ENCODE measurements around the gene MTA3. TPM values are rescaled to one million over a fixed set of nuclear protein-coding genes. Genes with fewer than 3 reads are reported as not detected.

Gene MTA3
- total RNA-seq, 1 experiment from 2014 or later: 57.1 TPM

DNA sequence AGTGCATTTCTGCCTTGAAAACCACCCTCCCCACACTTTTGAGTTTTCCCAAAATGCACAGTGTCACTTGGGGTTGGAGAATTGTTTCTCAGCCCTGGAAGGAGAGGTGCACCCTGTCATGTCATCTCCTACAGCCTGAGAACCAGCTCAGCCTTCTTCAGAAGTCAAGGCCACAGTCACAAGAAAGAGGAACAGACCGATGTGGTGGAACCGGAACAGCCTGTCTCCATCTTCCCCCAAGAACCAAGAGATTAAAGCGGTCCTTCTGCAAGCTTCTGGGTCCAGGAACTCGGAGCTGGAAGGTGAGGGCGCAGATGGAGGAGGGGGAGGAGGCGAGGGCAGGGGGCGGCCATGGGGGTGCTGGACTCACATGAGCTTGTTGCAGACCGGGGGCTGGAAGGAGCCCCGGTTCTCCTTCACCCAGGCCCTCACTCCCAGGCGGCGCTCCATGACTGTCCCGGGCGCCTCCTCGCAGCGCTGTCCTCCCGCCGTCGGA lies 223.7 kb downstream of the MTA3 start:
- H3K4me3 ChIP-seq (ENCODE audit: low read depth, low read length, poor library complexity, severe bottlenecking): peak overlapping the region; percentile 52
- H3K27ac ChIP-seq (ENCODE audit: low read depth, low read length, poor library complexity, severe bottlenecking): peak overlapping the region; percentile 68
- POLR2A ChIA-PET (ENCODE audit: low non-redundant PET): no interaction called here
- no peaks in the 10 kb centered on the region for H3K9me3 ChIP-seq (ENCODE audit: low read depth, low read length, poor library complexity, severe bottlenecking)
- no peak for TF ChIP-seq EZH2 (IDR thresholded peaks at IDR 0.05; ENCODE audit: borderline replicate concordance, low read depth, low read length, poor library complexity, severe bottlenecking)
- TF ChIP-seq, protein P1, sequence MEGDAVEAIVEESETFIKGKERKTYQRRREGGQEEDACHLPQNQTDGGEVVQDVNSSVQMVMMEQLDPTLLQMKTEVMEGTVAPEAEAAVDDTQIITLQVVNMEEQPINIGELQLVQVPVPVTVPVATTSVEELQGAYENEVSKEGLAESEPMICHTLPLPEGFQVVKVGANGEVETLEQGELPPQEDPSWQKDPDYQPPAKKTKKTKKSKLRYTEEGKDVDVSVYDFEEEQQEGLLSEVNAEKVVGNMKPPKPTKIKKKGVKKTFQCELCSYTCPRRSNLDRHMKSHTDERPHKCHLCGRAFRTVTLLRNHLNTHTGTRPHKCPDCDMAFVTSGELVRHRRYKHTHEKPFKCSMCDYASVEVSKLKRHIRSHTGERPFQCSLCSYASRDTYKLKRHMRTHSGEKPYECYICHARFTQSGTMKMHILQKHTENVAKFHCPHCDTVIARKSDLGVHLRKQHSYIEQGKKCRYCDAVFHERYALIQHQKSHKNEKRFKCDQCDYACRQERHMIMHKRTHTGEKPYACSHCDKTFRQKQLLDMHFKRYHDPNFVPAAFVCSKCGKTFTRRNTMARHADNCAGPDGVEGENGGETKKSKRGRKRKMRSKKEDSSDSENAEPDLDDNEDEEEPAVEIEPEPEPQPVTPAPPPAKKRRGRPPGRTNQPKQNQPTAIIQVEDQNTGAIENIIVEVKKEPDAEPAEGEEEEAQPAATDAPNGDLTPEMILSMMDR (conservative IDR thresholded peaks at IDR 0.05; ENCODE audit: low read depth, low read length): no peak
- CTCF ChIA-PET: no interaction called here
- H3K27me3 ChIP-seq (replicated peaks; ENCODE audit: insufficient read depth, low read depth, low read length, poor library complexity): no peaks in the 10 kb centered on the region
- BruUV-seq (replicated peaks): no TSS peak
- DNase-seq (ENCODE audit: low spot score): peak; percentile 33
- no peaks in the 10 kb centered on the region for H3K36me3 ChIP-seq (ENCODE audit: insufficient read depth, low read length, poor library complexity, severe bottlenecking)
- peaks cover 22% of the 10 kb centered on the region for H3K4me1 ChIP-seq (ENCODE audit: insufficient read depth, low read length, poor library complexity, severe bottlenecking)
- intact Hi-C loops (cut with micrococcal nuclease; ENCODE audit: unreplicated experiment): loop anchor here (10.0 kb wide), 1 partner anchor 297 kb away; the partner anchor contains the start of gene KCNG3

- TF ChIP-seq, protein P1 (conservative IDR thresholded peaks at IDR 0.05; ENCODE audit: low read depth, low read length): no peak
- no peak for TF ChIP-seq EZH2 (IDR thresholded peaks at IDR 0.05; ENCODE audit: borderline replicate concordance, low read depth, low read length, poor library complexity, severe bottlenecking)
- Histone ChIP-seq H3K36me3 (ENCODE audit: insufficient read depth, low read length, poor library complexity, severe bottlenecking) (no peaks in the 10 kb centered on the region), H3K27me3 (replicated peaks; ENCODE audit: insufficient read depth, low read depth, low read length, poor library complexity) (no peaks in the 10 kb centered on the region), H3K4me1 (ENCODE audit: insufficient read depth, low read length, poor library complexity, severe bottlenecking) (peaks cover 22% of the 10 kb centered on the region), H3K9me3 (ENCODE audit: low read depth, low read length, poor library complexity, severe bottlenecking) (no peaks in the 10 kb centered on the region), H3K4me3 (ENCODE audit: low read depth, low read length, poor library complexity, severe bottlenecking) (peak within 1 kb of the TSS; percentile 52), H3K27ac (ENCODE audit: low read depth, low read length, poor library complexity, severe bottlenecking) (peak within 1 kb of the TSS; percentile 68)
- POLR2A ChIA-PET (ENCODE audit: low non-redundant PET): no interaction called here
- intact Hi-C loops (cut with micrococcal nuclease; ENCODE audit: unreplicated experiment): loop anchor here (10.0 kb wide), 1 partner anchor 298 kb away; the partner anchor contains the start of gene KCNG3
- CTCF ChIA-PET: no interaction called here
- DNase-seq (ENCODE audit: low spot score): peak; percentile 14
- no TSS peak for BruUV-seq (replicated peaks)
These were observed 224.3 kb downstream of the MTA3 start, which contains the start of gene HAAO for GRCh38 chr2:42792583-42793333. HAAO (minus strand) TSS chr2:42792583; CDS start chr2:42792536, 47 bp downstream.

DNA sequence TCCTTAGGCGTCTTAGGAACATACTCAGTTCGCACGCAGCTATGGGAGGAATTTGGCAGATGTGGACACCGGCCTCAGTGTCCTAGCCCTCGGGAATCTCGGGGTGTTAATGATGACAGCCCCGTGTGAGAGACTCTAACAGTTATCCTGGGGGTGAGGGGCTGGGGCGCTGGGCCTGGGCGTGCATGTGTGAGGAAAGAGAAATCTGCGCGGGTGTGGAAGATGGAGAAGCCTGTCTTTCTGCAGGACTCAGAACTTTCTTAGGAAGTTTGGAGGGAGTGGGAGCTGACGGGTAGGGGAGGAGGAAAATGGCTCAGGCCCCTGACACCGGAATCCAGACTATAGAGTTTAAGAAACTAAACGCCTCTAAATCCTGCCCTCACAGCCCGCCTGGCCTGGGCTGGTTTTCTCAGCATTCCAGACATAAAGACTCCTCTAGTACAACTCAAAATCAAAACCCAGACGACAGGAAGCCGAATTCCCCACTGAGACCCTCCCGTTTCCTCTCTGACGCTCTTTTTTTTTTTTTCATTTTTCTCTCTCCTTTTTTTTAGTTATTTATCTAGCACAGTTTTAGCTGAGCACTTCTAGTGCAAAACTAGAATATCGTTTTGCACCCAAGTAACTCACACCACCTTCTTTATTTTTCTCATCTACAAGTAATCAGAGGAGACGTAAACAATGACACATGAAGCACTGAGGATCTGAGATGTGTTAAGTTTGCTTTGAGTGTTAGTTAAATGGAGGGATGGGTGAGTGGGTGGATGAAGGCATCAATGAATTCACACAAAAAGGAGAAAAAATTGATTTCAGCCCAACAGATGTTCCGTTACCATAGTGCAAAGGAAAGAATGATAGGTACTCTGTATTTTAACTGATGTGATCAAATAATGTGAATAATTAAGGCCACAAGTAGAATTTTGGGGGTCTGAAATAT lies 225.2 kb downstream of the MTA3 start:
- Histone ChIP-seq H3K4me1 (ENCODE audit: insufficient read depth, low read length, poor library complexity, severe bottlenecking) (peaks cover 22% of the 10 kb centered on the region), H3K36me3 (ENCODE audit: insufficient read depth, low read length, poor library complexity, severe bottlenecking) (no peaks in the 10 kb centered on the region), H3K27me3 (replicated peaks; ENCODE audit: insufficient read depth, low read depth, low read length, poor library complexity) (no peaks in the 10 kb centered on the region), H3K27ac (ENCODE audit: low read depth, low read length, poor library complexity, severe bottlenecking) (peak overlapping the region; percentile 68), H3K9me3 (ENCODE audit: low read depth, low read length, poor library complexity, severe bottlenecking) (no peaks in the 10 kb centered on the region), H3K4me3 (ENCODE audit: low read depth, low read length, poor library complexity, severe bottlenecking) (peak overlapping the region; percentile 52)
- intact Hi-C loops (cut with micrococcal nuclease; ENCODE audit: unreplicated experiment): loop anchor here (10.0 kb wide), 1 partner anchor 299 kb away; the partner anchor contains the start of gene KCNG3
- DNase-seq (ENCODE audit: low spot score): peak; percentile 74
- POLR2A ChIA-PET (ENCODE audit: low non-redundant PET): interaction anchor here (0.6 kb wide), 1 partner anchor 1187 kb away, joined by 11 read pairs; no protein-coding TSS in a partner anchor
- BruUV-seq (replicated peaks): TSS peak; percentile 27
- CTCF ChIA-PET: no interaction called here
- TF ChIP-seq, protein P1 (conservative IDR thresholded peaks at IDR 0.05; ENCODE audit: low read depth, low read length): no peak
- no peak for TF ChIP-seq EZH2 (IDR thresholded peaks at IDR 0.05; ENCODE audit: borderline replicate concordance, low read depth, low read length, poor library complexity, severe bottlenecking)

Data from A673 (cell line).